ENCODE measurements around the gene TIMM8B.
"Not testable (repeated sequence)": the region's sequence is repeated elsewhere in the genome, so short reads cannot be mapped to it uniquely, and the experiment has no call there.

TIMM8B gene

GRCh38 chr11:112086422-112087191 lies at the start of gene TIMM8B, which contains the start of gene SDHD:
TIMM8B (minus strand) TSS chr11:112086756; CDS start chr11:112086723, 33 bp downstream.
SDHD (plus strand) TSS chr11:112086873; CDS start chr11:112086908, 35 bp downstream.
- peak; percentile 97 to 98 for DNase-seq

GRCh38 chr11:112134473-112134872 lies 47.9 kb upstream of the TIMM8B start:
- no peak for DNase-seq

- DNase-seq = no peak
Measured at GRCh38 chr11:112132737-112133136, 46.2 kb upstream of the TIMM8B start.

- DNase-seq = peak; percentile 72 to 79
Measured at GRCh38 chr11:112129656-112130055, 43.1 kb upstream of the TIMM8B start.

- no peak for DNase-seq
Measured at GRCh38 chr11:112128483-112129121, 42.0 kb upstream of the TIMM8B start.

GRCh38 chr11:112127056-112127455 lies 40.5 kb upstream of the TIMM8B start:
- no peak for DNase-seq

GRCh38 chr11:112123129-112123528 lies 36.6 kb upstream of the TIMM8B start:
- DNase-seq = no peak

- DNase-seq = no peak
Measured at GRCh38 chr11:112121981-112122615, 35.5 kb upstream of the TIMM8B start.

GRCh38 chr11:112118176-112118575 lies 31.6 kb upstream of the TIMM8B start:
- no peak for DNase-seq

GRCh38 chr11:112115386-112115785 lies 28.8 kb upstream of the TIMM8B start:
- no peak for DNase-seq

- DNase-seq = no peak
Measured at GRCh38 chr11:112114460-112114859, 27.9 kb upstream of the TIMM8B start.

- DNase-seq = peak; percentile 84 to 95
Measured at GRCh38 chr11:112113539-112114457, 27.2 kb upstream of the TIMM8B start.

- DNase-seq = no peak
Measured at GRCh38 chr11:112106070-112106469, 19.5 kb upstream of the TIMM8B start.

GRCh38 chr11:112103446-112103845 lies 16.9 kb upstream of the TIMM8B start:
- DNase-seq = no peak

- DNase-seq = no peak
Measured at GRCh38 chr11:112100462-112100861, 13.9 kb upstream of the TIMM8B start.

- DNase-seq = no peak
Measured at GRCh38 chr11:112097734-112098528, 11.4 kb upstream of the TIMM8B start.

- DNase-seq = no peak
Measured at GRCh38 chr11:112096194-112096593, 9.6 kb upstream of the TIMM8B start.

- DNase-seq = not testable (repeated sequence)
Measured at GRCh38 chr11:112095302-112095701, 8.7 kb upstream of the TIMM8B start.

GRCh38 chr11:112087212-112087611 lies 656 bp upstream of the TIMM8B start:
- no peak for DNase-seq

GRCh38 chr11:112085822-112086421 lies 634 bp downstream of the TIMM8B start:
- peak; percentile 43 to 49 for DNase-seq

- DNase-seq = no peak
Measured at GRCh38 chr11:112082729-112083128, 3.8 kb downstream of the TIMM8B start.

Data from Kasumi-1 (cell line).